ENCODE results near the gene NAT9.
A peak's percentile ranks its signal among the peaks of the same experiment; 100 is the strongest.

The NAT9 gene

DNA sequence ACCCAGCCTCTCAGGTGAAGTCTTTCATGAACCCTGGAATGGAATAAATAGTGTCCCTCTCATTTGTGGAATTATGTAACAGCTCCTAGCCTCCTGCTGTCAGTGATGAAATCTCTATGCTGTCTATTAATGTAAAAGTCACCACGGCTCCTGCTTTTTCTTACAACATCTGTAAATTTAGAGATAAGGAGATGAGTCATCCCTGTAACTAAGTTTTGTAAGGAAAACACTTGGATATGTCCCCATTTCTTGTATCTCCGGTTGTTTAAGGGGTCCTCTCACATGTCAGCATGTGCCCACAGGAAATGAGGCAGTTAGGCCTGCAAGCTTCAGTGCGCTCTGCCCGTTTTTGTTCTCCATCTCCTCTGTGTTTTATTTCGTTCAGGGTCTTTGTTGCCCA, 2.8 kb upstream of the NAT9 start:
- peak; percentile 25 for DNase-seq

DNA sequence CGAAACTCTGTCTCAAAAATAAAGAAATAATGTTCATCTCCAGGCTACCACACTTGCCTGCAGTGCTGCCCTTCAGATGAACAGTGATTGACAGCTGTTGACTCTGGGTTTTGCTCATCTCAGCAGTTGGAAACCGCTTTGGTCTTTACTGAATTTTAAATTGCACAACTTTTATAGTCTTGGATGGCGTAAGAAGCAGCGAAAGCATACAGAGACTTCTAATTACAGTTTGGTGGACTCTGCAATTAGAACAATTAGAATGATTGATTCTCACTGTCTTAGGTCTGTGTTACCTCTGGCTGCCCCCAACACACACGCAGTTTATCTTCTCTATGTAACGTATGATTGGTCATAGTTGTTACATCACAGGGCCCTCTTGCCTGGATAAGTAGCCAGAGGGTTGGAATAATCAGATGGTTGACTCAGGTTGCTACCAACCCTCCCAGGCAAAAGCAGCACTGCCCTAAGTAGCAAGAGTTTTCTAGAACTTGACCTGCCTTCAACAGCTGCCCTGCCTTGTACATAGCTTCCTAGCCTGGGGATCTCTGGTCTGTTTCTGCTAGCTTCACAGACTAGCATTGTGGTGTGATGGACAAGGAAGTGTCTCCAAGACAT, 1.9 kb upstream of the NAT9 start:
- DNase-seq, result peak; percentile 31

DNA sequence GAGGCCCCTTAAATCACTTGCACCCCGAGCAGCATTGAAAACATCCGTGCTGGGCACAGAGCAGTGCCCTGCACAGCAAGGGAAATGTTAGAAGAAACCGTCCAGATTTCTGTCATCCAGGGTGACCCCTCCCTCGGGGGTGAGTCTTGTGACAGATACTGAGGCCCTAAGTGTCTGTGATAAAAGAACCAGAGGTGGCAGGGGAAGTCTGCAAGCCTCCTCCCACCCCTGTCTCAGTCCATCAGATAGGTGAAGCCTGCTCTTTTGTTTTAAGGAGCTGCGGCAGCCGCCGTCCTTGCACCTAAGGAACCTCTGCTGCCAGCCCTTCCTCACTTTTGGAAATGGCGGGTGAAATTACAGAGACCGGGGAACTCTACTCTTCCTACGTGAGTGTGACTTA, 845 bp upstream of the NAT9 start:
- DNase-seq, result peak; percentile 74

DNA sequence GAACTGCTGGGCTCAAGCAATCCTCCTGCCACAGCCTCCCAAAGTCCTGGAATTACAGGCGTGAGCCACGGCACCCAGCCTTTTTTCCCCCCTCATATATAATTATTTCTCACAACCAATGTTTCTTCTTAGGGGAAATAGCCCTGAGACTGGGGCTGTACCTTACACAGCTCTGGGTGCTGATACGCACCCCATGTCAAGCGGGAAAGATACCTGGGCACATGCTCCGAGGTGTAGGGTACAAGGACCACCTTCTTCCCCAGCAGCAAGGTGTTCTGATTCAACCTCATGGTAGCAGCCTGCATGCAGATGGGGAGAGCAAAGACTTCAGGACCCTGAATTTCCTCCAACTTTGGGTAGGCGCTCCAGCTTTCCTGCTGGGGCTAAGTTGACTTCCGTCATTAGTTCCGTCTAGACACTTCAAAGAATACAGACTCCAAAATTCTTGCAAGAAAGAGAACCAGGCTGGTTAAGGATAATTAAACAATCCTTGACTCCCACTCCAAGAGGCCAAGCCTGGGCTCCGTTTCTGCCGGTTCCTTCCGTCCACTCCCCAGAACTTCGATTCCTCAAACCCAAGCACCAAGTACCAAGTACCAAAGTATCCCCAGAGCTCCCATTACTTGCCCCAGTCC, 619 bp downstream of the NAT9 start:
- peak; percentile 16 for DNase-seq

DNA sequence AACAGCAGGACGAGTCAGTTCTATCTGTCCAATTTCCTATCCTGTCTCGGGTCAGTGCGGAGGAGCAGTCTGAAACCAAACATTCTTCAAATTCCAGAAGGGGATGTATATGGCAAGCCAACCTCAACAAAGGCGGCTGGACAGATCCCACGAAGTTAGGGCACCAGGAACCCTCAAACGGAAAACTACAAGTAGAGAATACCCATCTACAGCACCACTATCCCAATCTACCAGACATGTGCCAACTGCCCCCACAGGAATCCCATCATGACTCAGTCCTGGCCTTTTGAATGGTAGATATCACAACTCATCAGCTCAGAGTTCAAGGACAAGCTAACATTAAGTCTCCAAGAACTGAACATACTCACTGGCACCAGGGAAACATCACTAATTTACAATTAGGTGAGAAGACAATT, 2.3 kb downstream of the NAT9 start:
- no peak for DNase-seq

DNA sequence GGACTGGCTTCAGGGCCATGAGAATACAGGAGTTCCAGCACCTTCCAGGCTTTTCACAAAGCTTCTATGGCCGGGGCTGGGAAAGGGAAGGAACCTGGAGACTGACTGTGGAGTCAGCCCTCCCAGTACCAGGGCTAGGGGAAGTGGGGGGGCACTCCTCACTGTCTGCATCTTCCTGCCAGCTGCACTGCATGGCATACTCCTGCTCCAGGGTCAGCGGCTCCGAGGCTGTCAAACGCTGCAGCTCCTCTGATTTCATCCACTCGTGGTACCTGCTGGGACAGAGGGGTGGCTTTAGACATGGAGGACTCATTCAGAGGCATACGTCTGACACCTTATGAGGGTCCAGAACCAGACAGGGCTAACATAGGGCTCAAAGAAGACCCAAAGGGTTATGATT, 2.7 kb downstream of the NAT9 start:
- no peak for DNase-seq

DNA sequence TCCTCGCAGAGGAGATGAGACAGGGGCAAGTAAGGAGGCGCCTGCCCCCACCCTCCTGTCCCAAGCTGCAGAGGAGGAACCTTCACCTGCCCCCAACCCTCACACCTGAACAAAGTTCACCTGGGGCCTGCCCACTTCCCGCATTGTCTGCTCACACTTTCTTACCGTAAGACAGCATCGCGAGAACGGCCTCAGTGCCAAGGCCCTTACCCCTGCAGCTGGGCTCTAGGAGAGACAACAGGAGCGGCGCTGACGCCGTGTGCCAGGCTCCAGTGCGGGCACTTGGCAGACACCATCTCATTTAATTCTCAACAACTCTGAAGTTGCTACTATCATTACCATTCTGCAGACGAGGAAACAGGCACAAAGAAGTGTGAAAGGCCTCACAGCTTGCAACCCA, 4.1 kb downstream of the NAT9 start:
- no peak for DNase-seq

DNA sequence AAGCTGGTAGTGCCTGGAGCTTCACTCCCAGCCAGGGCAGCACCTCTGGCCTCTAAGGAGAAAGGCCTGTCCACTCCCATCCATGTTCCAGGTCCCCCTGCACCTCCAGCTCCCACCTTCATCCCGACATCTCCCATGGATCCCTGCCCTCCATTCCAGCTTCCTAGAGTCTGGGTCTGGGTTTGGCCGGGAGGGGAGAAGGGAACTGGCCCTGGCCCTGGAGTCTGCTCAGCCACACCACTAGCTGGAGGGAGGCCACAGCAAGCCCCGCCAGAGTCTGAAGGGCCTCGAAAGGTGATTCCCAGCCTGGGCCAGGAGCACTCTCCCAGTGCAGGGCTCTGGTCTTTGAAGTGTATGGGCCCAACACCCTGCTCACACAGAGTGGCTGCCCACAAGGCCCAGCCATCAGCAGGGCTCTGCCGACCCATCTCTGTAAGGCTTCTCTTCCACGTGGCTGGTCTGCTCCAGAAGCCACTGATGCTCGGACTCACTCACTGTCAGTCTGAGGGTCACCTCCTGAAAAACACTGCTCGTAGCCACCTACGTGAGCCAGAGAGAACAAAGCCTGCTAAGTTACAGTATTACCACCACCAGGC, 4.7 kb downstream of the NAT9 start:
- no peak for DNase-seq

DNA sequence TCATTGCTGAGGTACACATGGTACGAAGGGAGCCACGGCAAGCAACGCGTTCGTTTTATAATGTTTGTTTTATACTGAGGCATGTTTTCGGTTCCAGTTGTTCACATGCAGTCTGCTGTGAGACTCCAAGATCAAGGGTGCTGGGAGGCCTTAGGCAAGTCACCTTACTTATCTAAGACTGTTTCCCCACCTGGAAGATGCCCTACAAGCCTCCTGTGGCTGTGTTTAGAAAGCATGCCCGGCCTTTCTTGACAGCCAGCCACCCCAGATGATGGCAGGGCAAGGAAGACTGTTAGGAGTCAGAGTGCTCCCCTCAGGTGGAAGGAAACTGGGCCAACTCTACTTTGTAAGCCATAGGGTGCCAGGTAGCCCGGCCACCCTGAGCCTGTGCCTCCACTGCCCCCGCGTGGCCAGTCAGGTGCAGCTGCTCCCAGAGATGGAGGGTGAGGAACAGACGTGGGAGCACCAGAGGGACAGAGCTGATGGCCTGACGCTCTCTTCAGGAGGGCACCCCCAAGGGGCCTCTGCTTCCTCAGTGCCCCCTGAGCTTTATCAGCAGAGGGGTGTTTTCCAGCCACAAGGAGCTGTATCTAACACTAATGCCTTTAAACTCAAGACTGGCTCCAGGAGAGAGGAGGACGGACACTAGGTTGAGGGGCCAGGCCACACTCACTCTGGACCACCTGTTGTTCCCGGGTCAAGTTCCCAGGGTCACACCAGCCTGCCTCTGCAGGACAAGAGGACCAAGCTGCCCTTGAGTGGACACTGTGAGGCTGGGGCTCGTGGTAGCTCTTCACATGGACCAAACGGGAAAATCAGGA, 5.4 kb downstream of the NAT9 start:
- peak; percentile 81 for DNase-seq

DNA sequence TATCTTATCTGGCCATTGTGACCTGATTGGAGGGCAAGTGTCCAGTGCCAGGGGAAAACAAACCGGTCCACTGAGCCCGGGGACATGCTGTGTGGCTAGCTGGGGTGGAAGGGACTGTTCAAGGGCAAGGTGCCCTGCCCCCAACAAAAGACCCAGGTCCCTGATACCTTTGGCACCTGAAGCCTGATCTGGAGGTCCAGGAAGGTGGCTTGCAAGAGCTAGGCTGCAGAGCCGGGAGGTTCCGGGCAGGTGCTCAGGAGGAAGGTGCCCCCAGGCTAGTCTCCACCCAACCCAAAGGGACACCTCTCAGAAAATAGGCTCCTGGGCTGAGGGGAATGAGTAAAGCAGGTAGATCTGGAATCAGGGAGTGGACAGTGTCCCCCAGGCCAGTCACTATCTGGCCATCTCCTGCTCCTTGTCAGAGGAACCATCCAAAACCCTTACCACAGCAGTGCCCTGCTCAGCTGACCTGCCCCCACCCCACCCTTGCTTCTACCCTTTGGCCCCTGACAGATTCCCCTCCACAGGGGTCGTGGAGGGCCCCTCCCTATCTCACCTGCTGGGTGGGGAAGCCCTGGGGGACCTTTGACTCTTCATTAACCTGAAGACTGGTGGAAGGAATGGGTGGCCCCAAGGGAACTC, 6.2 kb downstream of the NAT9 start:
- no peak for DNase-seq

DNA sequence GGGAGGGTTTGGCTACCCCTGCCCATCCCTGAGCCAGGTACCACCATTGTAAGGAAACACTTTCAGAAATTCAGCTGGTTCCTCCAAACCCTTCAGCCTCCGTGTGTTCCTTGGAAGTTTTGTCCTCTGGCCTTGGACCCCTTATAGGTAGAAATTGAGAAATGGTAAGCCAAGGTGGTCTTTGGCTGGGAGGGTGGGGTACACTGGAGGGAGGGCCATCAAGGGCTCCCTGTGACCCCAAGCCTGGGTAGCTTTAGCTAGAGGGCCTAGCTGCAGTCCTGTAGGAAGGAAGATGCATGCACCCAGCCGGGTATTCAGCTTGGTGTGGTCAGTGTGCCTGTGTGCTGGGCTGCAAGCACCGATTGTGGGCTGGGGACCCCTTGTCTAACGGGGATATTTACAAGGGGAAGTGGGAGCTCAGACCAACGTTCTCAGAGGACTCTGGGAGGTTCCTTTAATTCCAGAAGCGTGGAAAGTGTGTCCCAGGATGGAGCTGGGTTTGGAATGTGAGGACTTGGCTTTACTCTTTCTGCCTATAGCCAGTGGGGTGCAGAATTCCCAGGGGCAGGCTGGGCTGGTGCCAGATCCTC, 6.8 kb downstream of the NAT9 start:
- no peak for DNase-seq

DNA sequence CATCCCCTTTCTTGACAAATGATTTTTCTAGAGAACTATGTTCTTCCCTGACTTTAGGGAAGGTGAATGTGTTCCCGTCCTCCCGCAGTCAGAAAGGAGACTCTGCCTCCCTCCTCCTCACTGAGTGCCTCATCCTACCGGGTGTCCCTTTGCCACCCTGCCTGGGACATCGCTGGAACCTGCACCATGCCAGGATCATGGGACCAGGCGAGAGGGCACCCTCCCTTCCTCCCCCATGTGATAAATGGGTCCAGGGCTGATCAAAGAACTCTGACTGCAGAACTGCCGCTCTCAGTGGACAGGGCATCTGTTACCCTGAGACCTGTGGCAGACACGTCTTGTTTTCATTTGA, 7.4 kb downstream of the NAT9 start:
- no peak for DNase-seq

DNA sequence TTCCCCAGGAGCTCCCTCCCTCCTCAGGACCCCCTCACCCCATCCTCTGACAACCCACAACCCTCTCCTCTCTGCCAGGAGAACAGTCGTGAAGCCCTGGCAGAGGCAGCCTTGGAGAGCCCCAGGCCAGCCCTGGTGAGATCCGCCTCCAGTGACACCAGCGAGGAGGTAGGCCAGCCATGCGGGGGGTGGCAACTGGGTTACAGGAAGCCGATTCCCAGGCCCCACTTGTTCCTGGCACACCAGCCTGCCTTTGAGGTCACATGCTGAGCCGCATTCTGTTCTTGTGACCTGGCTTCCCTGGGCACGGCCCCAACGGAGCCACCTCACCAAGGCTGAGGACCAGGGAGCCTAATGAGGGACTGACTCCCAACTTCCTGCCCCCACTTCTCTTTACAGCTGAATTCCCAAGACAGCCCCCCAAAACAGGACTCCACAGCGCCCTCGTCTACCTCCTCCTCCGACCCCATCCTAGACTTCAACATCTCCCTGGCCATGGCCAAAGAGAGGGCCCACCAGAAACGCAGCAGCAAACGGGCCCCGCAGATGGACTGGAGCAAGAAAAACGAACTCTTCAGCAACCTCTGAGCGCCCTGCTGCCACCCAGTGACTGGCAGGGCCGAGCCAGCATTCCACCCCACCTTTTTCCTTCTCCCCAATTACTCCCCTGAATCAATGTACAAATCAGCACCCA, 7.9 kb downstream of the NAT9 start:
- DNase-seq, result no peak

DNA sequence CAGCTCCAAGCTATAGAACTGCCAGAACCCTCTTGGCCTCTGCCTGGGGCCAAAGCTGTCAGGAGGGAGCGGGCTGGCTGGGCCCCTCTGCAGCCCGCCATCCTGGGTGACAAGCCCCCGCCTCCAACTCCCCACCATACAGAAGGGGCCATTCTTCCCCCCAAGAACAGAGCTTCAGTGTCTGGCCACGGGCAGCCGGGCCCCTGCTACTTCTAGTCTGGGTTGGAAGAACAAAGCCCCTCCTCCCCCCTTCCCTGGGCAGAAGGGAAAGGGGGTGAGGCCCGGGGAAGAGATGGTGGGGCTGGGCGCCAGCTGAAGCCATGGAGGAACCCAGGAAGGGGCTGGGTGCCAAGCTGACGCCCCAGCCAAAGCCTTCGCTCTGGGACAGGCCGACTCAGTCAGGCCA, 9.0 kb downstream of the NAT9 start:
- DNase-seq, result no peak

DNA sequence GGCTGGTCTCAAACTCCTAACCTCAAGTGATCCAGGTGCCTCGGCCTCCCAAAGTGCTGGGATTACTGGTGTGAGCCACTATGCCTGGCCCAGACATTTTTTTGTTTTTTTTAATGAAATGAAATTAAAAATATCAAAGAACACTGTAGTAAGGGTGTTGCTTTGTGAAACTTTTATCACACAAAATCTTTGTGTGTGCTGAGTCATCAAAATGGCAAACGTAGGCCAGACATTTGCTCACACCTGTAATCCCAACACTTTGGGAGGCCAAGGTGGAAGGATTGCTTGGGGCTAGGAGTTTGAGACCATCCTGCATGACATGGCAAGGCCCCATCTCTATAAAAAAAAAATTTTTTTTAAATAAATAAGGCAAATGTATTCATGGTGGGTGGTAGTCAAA, 9.7 kb downstream of the NAT9 start:
- DNase-seq, result no peak

DNA sequence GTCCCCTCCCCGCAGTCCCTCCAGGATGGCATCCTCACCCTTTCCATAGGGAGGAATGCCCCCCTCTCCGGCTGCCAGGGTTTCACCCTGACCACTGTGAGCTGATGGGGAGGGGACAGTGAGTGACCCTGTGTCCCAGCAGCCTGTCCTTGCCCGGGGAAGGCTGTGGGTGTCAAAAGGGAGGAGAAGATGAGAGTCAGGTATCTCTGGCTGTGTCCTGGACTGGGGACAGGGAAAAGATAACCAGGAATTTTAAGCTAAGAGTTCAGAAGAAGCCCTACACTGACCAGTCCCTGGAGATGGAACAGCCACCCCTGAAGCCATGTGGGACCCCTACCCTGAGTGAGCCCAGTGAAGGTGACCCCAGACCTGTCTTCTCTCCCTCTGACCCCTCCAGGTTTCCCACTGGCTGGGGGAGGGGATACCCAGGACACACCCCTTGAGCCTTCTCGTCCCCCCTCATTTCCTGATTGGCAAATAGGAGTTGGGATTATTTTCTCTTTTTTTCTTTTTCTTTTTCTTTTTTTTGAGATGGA, 11.3 kb downstream of the NAT9 start:
- no peak for DNase-seq

DNA sequence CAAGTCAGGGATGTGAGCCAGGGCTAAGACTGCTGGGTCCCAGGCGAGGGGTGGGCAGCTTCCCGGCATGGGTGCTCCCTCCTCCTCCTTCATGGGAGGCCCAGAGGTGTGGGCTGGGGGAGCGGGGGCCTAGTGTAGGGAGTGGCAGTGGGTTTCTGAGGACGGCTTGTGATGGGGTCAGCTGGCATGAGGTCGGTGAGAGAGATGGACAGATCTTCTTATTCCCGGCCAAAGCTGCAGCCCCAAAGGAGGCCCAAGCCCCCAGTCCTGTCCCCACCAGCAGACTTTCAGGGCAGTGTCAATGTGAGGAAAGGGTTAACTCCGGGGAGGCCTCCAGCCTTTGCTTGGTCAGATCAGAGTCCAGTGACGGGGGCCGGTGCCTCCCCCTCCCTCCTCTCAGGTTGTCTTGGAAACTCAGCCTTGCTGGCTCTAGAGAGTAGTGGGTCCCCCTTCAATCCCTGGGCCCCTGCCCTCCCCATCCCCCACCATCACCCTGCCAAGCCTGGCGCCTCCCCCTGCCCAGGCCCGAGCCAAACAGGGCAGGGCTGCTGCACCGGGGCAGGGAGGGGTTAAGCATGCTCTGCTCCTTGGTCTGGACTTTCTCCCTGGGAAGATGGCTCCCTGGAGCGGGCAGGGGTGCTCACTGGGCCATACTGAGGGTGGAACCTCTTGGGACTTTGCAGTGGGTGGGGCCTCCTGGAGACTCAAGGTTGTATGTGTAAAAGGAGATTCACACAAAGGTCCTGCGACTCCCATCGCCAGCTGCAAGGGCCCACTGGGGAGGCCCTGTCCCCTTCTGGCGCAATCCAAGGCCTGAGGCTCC, 12.4 kb downstream of the NAT9 start:
- DNase-seq, result no peak

DNA sequence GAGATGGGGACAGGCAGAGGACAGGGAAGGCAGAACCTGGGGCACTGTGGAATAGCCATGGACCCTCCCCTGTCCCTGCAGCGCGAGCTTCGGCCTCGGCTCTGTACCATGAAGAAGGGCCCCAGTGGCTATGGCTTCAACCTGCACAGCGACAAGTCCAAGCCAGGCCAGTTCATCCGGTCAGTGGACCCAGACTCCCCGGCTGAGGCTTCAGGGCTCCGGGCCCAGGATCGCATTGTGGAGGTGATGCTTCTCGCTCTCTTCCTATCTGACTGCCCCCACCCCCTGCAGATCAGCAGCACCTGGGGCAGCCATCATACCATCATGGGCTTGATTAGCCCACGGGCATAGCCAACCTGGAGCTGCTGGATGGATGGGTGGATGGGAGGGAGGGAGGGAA, 14.2 kb downstream of the NAT9 start:
- DNase-seq, result no peak

DNA sequence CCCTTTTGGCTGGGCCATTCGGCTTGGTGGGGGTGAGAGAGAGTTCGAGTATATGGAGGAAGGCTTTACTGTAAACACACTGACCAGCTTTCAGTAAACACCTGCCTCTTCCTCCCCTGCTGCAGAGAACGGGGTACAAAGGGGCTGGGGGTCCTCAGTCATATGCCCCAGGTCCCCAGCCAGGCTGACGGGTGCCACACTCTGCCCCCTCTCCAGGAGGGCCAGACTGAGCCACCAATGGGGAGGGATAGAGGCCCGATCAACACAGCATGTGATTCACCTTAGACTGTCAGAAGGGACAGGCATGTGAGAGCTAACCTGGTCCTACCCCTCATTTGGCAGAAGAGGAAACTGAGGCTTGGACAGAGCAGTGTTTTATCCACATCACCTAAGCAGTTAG, 14.7 kb downstream of the NAT9 start:
- no peak for DNase-seq

DNA sequence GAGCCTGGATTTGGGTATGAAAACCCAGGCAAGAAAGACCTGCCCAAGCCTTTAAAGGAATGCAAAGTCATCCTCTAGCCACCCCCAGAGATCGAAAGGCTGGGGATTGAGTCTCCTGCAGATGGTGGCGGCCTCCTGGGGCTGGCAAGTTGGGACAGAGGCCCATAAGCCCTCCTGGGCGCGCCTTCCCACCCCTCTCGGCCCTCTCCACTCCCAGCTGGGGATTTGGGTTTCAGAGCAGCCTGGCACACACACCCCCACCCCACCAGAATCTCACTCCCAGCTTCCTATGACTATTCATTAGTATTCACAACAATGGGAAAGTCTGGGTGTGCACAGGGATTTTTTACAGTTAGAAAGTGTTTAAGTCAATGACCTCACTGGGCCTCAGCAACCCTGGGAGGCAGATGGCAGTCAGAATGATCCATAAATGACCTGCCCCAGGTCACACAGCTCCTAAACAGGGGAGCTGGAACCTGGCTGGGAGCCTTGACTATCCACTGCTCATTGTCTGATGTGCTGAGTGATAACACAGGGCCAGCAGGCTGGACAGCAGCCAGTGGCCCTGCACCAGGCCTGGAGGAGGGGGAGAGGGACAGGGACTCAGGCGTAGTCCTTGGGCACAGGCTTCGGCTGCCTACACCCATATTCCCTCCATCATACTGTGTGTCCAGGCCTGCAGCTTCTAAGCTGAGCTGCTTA, 15.6 kb downstream of the NAT9 start:
- no peak for DNase-seq

DNA sequence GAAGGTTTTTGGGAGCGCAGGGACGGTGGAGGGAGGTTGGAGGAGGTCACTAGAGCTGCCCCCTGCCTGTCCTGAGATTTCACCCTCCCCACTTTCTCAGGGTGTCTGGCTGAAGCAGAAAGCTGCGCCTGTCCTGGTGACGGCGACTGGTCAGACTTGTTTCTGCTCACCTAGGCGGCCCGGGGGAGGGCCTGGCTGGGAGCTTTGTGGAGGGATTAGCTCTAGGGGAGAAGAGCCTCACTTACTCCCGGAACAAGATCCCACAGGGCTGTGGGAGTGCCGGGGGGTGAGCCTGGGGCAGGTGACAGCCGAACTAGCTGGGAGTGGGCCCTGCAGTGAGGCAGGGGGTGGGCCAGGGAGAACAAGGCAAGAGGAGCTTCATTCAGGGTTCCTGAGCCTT, 16.2 kb downstream of the NAT9 start:
- DNase-seq, result no peak
